ENCODE measurements around the gene KCTD4.

The KCTD4 gene

GRCh38 chr13:45168555-45168930, 32.3 kb downstream of the KCTD4 start:
- DNase-seq = no peak

GRCh38 chr13:45167611-45168554, 33.0 kb downstream of the KCTD4 start:
- DNase-seq = no peak

- DNase-seq = no peak
These were observed 34.0 kb downstream of the KCTD4 start for GRCh38 chr13:45166858-45167257.

- no peak for DNase-seq
These were observed 38.0 kb downstream of the KCTD4 start for GRCh38 chr13:45162821-45163220.

GRCh38 chr13:45162194-45162593, 38.7 kb downstream of the KCTD4 start:
- no peak for DNase-seq

- no peak for DNase-seq
These were observed 44.1 kb downstream of the KCTD4 start for GRCh38 chr13:45156565-45157361.

- DNase-seq = no peak
These were observed 50.9 kb downstream of the KCTD4 start for GRCh38 chr13:45149964-45150363.

- no peak for DNase-seq
These were observed 57.5 kb downstream of the KCTD4 start for GRCh38 chr13:45143346-45143751.
